ENCODE data around the gene SLC10A7.

DNA sequence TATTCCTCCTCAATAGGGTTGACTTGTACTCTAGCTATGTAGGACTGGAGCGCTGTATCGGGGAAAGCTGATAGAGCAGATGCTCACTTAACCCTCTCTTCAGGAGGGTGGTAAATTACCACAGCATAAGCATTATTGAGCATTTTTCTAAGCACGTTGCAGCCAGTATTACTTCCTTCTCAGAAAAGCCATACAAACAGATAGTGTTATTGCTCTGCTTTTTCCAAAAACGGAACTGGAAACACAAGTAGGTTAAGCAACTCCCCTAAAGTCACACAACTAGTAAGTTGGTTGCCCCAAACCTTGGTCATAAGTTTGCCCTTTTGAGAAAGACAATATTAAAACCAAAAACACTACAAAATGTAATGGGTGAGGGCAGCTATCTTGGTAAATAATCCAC, 233.5 kb downstream of the SLC10A7 start:
- TF ChIP-seq, protein P1, sequence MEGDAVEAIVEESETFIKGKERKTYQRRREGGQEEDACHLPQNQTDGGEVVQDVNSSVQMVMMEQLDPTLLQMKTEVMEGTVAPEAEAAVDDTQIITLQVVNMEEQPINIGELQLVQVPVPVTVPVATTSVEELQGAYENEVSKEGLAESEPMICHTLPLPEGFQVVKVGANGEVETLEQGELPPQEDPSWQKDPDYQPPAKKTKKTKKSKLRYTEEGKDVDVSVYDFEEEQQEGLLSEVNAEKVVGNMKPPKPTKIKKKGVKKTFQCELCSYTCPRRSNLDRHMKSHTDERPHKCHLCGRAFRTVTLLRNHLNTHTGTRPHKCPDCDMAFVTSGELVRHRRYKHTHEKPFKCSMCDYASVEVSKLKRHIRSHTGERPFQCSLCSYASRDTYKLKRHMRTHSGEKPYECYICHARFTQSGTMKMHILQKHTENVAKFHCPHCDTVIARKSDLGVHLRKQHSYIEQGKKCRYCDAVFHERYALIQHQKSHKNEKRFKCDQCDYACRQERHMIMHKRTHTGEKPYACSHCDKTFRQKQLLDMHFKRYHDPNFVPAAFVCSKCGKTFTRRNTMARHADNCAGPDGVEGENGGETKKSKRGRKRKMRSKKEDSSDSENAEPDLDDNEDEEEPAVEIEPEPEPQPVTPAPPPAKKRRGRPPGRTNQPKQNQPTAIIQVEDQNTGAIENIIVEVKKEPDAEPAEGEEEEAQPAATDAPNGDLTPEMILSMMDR (IDR thresholded peaks at IDR 0.05; ENCODE audit: insufficient read depth, low read depth, low read length) = no peak
- no peak for TF ChIP-seq EZH2 (IDR thresholded peaks at IDR 0.05; ENCODE audit: insufficient read depth, low read length)
